HL-60/S4 treated with retinoic acid at 250 ng/mL for 4 days and 3 days (cell line): ENCODE measurements around the gene CAT.

Source experiments
- in situ Hi-C: fragments of 300-500 bp; cut with MboI; formaldehyde crosslinking; loops from 2 replicates; pipeline ENCODE4 v1.7.0; 2022; ENCODE audit warnings: low sequenced_read_pairs

The CAT gene

GRCh38 chr11:34458525-34458924 is 19.8 kb downstream of the CAT start:
- in situ Hi-C loops: no loop called here

DNA sequence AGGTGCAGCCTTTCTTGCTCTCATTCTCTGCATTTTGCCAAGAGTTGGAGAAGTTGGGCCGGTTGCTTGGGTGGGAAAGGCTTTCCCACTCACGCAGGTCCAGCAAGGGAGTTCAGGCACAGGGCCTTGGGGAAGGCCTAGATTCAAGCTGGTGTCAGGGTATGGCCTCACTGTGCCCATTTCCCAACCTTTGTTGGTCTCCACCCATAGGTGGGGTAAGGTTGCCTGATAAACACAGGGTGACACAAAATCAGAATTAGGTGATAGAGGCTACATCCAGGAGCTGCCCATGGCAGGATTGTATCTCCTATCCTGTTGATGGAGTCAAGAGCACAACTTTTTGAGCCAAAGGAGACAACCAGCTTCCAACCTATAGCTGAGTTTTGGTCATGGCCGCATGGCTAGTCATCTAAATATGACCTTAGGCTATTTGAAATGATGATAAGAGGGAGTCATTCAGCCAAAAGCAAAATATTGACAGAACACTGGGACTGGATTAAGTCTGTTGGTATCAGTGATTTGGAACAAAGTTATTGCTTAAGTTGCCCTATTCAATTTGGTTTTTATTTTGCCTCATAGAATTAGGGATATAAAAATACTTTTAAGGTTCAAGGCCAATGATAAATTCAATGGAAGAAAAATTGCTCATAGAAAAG is 20.9 kb downstream of the CAT start:
- in situ Hi-C loops: no loop called here

DNA sequence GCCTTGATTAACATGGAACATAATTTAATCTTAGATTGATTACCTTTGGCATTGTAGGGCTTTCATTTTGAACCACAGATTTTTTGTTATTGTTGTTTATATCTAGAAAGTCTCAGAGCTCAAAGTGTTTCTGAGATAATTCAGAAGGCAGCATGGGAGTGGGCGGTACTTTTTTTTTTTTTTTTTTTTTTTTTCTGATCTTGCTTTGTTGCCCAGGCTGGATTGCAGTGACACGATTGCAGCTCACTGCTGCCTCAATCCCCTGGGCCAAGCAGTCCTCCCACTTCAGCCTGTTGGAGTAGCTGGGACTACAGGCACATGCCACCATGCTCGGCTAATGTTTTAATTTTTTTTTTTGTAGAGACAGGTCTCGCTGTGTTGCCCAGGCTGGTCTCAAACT is 21.5 kb downstream of the CAT start:
- in situ Hi-C loops: no loop called here

- in situ Hi-C loops: no loop called here
Measured at GRCh38 chr11:34461215-34461614, 22.5 kb downstream of the CAT start.

DNA sequence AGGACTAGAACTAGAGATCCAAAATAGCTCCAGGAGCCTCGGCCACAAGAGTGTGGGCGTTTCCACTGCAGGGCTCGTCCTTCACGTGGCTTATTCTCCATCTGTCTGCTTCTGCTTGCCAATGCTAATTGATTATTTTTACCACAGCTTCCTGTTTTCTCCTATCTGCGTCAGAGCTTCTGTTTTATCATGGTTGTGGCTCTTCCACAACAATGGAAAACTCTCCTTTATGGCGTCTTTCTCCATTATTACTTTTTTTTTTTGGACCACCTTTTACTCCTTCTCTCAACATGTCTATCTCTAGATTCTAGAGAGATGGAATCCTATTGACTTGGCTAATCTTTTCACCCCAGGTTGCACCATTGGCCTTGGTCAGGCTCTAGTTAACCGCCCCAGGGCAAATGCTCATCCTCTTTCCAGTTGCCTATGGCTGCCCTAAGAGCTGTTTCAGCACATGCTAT is 25.9 kb downstream of the CAT start:
- in situ Hi-C loops: no loop called here

GRCh38 chr11:34466802-34467488 is 28.2 kb downstream of the CAT start:
- in situ Hi-C loops: no loop called here

DNA sequence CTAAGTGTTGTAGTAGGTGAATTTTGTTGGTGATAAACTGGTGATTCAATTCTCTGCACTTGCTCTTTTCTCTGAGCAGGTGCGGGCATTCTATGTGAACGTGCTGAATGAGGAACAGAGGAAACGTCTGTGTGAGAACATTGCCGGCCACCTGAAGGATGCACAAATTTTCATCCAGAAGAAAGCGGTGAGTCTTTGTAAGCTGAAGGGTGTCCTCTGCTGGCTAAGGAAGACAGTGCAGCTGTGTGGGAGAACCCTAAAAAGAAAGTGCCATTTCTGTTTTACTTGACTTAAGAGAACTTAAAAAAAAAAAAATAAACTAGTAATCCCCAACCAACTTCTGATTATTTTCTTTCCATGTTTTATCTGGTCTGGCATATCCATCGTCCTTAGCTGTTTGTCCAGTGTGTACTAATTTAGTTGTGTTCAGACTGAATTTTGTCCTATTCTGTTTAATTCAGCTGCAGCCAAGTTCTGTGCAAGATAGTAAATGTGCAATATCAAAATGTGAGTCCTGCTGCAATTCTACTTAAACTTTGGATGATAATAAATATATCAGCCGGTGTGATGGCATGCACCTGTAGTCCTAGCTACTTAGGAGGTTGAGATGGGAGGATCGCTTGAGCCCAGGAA is 29.6 kb downstream of the CAT start:
- in situ Hi-C loops: no loop called here

DNA sequence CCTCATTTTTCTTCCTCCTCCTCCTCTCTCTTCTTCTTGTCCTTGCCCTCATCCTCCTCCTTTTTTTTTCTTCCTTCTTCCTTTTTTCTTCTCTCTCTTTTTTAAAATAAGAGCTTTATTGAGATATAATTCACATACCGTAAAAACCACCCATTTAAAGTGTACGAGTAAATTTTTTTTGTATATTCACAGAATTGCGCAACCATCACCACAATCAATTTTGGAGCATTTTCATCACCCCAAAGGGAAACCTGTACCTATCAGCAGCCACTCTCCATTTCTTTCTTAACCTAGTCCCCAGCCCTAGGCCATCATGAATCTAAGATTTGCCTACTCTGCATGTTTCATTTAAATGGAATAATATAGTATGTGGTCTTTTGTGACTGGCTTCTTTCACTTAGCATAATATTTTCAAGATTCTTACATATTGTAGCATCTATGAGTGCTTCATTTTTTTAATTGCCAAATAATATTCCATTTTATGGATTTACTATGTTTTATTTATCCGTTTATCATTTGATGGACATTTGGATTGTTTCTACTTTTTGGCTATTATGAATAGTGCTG is 35.0 kb downstream of the CAT start:
- in situ Hi-C loops: no loop called here

DNA sequence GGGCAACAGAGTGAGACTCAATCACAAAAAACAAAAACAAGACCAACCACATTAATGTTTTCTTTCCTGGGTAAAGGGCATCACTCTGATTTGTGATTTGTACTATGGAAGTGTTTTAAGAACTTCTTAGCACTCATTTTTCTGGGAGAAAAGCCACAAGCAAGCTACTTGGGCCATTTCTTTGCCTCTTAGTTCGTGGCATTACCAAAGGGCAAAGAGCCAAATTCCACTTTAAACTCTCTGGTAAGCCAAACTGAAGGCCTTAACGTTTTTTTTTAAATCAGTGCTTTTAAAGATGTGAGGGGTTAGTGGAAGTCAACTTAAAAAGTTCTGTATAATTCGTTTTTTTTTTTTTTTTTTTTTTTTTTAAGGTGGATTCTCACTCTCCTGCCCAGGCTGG is 36.9 kb downstream of the CAT start:
- in situ Hi-C loops: loop anchor here (25.0 kb wide), 1 partner anchor 313 kb away; no protein-coding TSS in a partner anchor

GRCh38 chr11:34476849-34477248 is 38.1 kb downstream of the CAT start:
- in situ Hi-C loops: loop anchor here (25.0 kb wide), 1 partner anchor 315 kb away; no protein-coding TSS in a partner anchor

- in situ Hi-C loops: loop anchor here (25.0 kb wide), 1 partner anchor 317 kb away; no protein-coding TSS in a partner anchor
Measured at GRCh38 chr11:34478845-34479663, 40.3 kb downstream of the CAT start.

DNA sequence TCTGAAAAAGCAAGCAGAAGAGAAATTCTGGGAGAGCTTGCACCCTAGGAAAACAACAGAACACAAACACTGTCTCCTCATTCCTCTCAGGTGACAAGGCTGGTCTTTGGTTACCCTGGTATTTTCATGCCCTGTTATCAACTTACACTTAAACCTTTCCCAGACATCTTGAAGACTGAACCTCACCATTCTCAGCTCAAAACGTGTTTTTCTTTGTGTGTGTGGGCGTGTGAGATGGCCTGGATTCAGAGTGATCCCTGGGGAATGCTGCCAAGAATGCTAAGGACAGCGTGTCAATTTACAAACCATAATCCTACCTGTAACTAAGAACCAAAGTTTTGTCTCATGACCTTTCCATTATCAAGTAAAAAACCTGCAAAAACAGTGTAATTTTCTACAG is 41.6 kb downstream of the CAT start:
- in situ Hi-C loops: loop anchor here (10.0 to 25.0 kb wide), 2 partner anchors 116 to 318 kb away; no protein-coding TSS in a partner anchor

DNA sequence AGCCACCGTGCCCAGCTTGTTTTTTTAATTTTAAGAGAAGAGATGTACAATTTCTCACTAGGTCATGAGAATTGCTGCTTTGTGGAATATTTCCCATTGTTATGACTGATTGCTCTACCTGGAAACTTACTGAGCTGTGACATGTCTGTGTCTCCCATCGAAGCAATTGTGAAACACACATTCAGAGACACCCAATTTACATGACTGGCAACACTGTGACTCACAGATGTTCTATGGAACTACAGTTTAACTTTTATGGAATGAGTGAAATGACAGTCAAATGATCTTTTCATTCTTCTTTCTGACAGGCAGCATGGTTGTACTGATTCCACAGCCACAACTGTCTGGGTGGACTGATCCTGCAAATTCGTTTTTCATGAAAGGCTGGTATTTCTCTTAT is 42.6 kb downstream of the CAT start:
- in situ Hi-C loops: loop anchor here (10.0 to 25.0 kb wide), 2 partner anchors 117 to 319 kb away; no protein-coding TSS in a partner anchor

DNA sequence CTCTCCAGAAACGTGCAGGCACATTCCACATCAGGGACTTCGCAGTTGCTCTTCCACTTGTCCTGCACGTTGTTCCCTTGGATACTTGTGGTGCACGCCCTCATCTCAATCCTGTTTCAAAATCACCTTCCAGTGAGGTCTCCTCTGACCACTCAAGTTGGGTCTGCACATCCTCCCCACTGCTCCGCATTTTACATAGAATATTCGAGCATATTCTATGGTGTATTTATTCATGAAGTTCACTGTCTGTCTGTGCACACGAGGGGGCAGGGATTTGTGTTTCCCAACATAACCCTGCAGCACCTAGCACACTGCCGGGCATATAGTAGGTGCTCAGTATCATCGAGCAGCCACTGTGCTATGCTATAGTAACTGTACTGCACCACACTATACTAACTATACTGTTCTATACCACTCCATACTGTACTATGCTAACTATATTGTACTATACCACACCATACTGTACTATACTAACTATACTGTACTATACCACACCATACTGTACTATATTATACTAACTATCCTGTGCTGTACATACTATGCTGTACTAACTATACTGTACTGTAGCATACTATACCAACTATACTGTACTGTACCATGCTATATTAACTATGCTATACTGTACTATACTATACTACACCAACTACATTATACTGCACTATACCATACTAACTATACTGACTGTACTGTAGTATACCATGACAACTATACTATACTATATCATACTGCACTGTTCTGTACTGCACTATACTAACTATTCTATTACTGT is 44.6 kb downstream of the CAT start:
- in situ Hi-C loops: loop anchor here (10.0 to 25.0 kb wide), 2 partner anchors 118 to 321 kb away; no protein-coding TSS in a partner anchor

- in situ Hi-C loops: loop anchor here (10.0 to 25.0 kb wide), 2 partner anchors 123 to 325 kb away; no protein-coding TSS in a partner anchor
Measured at GRCh38 chr11:34487430-34487829, 48.7 kb downstream of the CAT start.

DNA sequence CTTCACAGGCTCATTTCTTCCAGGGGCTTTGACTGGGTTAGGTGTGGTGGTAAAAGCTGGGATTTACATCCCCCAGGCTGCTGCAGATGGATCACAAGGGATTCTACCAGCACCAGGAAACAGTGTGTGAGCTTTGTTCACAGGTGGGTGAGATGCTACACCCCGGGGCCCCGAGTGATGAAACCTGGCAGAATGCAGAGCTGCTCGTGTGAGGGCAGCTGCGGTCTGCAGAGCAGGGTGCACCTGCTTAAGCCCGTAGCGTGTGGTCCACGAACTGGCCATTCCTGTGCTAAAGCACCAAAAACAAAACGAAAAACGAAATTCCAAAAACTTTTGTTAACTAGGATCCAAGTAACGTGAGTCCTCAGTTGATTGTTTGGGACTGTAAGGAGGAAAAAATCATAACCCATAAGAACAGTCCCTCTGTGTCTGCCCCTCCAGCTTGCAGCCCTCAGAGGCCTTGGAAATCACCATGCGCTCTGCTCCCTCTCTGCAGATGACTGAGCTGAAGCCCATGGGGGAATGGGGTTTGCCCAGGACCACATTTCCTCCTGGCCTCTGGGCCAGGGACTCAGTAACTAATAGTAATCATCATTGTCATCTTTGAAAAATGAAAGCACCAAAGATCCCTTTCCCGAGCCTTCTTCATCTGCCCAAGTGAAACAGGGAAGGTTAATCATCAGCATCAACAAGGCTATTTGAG is 50.3 kb downstream of the CAT start:
- in situ Hi-C loops: loop anchor here (10.0 to 25.0 kb wide), 2 partner anchors 124 to 327 kb away; no protein-coding TSS in a partner anchor

- in situ Hi-C loops: loop anchor here (25.0 kb wide), 1 partner anchor 328 kb away; no protein-coding TSS in a partner anchor
Measured at GRCh38 chr11:34490304-34490703, 51.6 kb downstream of the CAT start.

DNA sequence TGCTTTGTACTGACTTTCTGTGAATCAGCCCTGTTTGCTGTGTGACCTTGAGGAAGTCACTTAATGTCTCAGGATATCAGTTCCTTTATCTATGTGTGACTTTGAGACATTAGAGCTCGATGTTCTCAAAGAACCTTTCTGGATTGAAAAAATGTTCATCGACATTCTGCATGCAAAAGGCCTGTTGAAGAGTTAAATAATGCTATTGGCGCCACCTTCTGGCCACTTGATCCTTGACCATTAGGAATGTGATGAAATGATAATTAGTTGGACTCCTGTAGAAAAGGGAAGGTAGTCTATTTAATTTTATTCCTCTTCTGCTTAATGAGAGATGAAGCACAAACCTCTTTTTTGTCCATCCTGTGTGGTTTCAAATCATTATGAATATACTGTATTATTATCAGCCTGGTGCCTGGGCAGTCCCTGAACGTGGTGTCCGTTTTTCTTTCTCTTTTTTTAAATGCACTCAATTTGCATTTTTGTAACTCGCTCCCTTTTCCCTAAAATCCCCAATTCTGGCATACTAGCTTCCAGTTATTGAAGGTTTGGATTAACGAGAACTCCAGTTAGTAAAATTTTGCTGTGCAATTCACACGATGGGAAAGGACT is 54.2 kb downstream of the CAT start:
- in situ Hi-C loops: loop anchor here (25.0 kb wide), 1 partner anchor 331 kb away; no protein-coding TSS in a partner anchor
